Karpas-422 (cell line): ENCODE data around the gene GAS2L2. TPM values are rescaled to one million over a fixed set of nuclear protein-coding genes. Genes with fewer than 3 reads are reported as not detected.
A peak's percentile ranks its signal among the peaks of the same experiment; 100 is the strongest.
"Not testable (repeated sequence)": the region's sequence is repeated elsewhere in the genome, so short reads cannot be mapped to it uniquely, and the experiment has no call there.

ENCODE experiments used
- DNase-seq: peaks from one replicate; pipeline ENCODE4 v3.0.0-alpha.2; 2015
- H2AFZ ChIP-seq: fragments of 200-600 bp; sonication (generic); 2 replicates; pipeline ENCODE4 v1.6.1; 2014; ENCODE audit warnings: antibody characterized with exemption, low read length, mixed read lengths
- H3K27ac ChIP-seq: fragments of 200-600 bp; sonication (generic); 2 replicates; pipeline ENCODE4 v1.5.1; 2014; ENCODE audit warnings: mild to moderate bottlenecking, low read length, moderate library complexity
- H3K27me3 ChIP-seq: fragments of 200-600 bp; sonication (generic); 2 replicates; pipeline ENCODE4 v1.6.1; 2014; ENCODE audit warnings: low read length, mixed read lengths
- H3K36me3 ChIP-seq: fragments of 200-600 bp; sonication (generic); 2 replicates; pipeline ENCODE4 v1.6.1; 2014; ENCODE audit warnings: low read length, mixed read lengths; ENCODE audit not compliant: insufficient read depth
- H3K4me1 ChIP-seq: fragments of 200-600 bp; sonication (generic); 2 replicates; pipeline ENCODE4 v1.6.1; 2014; ENCODE audit warnings: mild to moderate bottlenecking, low read length, mixed read lengths
- H3K4me2 ChIP-seq: fragments of 200-600 bp; sonication (generic); 2 replicates; pipeline ENCODE4 v1.6.1; 2014; ENCODE audit warnings: low read length, low read depth, mild to moderate bottlenecking; ENCODE audit not compliant: poor library complexity, severe bottlenecking
- H3K4me3 ChIP-seq: fragments of 200-600 bp; sonication (generic); 2 replicates; pipeline ENCODE4 v1.5.1; 2014; ENCODE audit warnings: mild to moderate bottlenecking, antibody characterized with exemption, low read length, mixed read lengths
- H3K79me2 ChIP-seq: fragments of 200-600 bp; sonication (generic); 2 replicates; pipeline ENCODE4 v1.6.1; 2014; ENCODE audit warnings: mild to moderate bottlenecking, low read length, mixed read lengths
- H3K9ac ChIP-seq: fragments of 200-600 bp; sonication (generic); 2 replicates; pipeline ENCODE4 v1.6.0; 2014; ENCODE audit warnings: low read length
- H3K9me2 ChIP-seq: fragments of 200-600 bp; sonication (generic), shearing (Covaris generic); replicated peaks from 2 replicates; pipeline ENCODE4 v1.6.0; 2014; ENCODE audit warnings: mild to moderate bottlenecking, low read length, moderate library complexity; ENCODE audit not compliant: insufficient read depth
- H3K9me3 ChIP-seq: fragments of 300-700, 200-600 bp; sonication (generic); 2 replicates; pipeline ENCODE4 v1.6.1; 2014; ENCODE audit warnings: low read length, mixed read lengths
- H4K20me1 ChIP-seq: fragments of 200-600 bp; sonication (generic); 2 replicates; pipeline ENCODE4 v1.6.1; 2014; ENCODE audit warnings: mild to moderate bottlenecking, antibody characterized with exemption, low read length, low read depth; ENCODE audit not compliant: insufficient read depth
- total RNA-seq: library from RNA; depleted of rRNA; stranded (reverse); fragments of >200 nt; shearing (Covaris generic); gene quantifications from 2 replicates; pipeline ENCODE4 v1.2.3, GENCODE V29; 2014; ENCODE audit warnings: low replicate concordance

The GAS2L2 gene
- total RNA-seq, 1 experiment from 2014 or later = 0.07 TPM

- Histone ChIP-seq H2AFZ (no peak overlapping the region), H3K9me2 (no peaks in the 10 kb centered on the region), H3K36me3 (no peaks in the 10 kb centered on the region), H3K4me1 (peaks cover 3% of the 10 kb centered on the region), H3K9me3 (no peaks in the 10 kb centered on the region), H3K4me3 (no peak overlapping the region), H3K27ac (no peak overlapping the region), H3K4me2 (no peak overlapping the region), H3K27me3 (no peaks in the 10 kb centered on the region), H3K9ac (no peak overlapping the region), H4K20me1 (no peaks in the 10 kb centered on the region), H3K79me2 (no peaks in the 10 kb centered on the region)
- no peak for DNase-seq
Measured at GRCh38 chr17:35752471-35752870, 568 bp downstream of the GAS2L2 start.

- H3K9ac ChIP-seq, H2AFZ ChIP-seq, H3K4me3 ChIP-seq, H3K27ac ChIP-seq, H3K27me3 ChIP-seq, H4K20me1 ChIP-seq, DNase-seq, H3K4me1 ChIP-seq, H3K4me2 ChIP-seq, H3K79me2 ChIP-seq, H3K36me3 ChIP-seq, H3K9me3 ChIP-seq, H3K9me2 ChIP-seq: not testable (repeated sequence)
Measured at GRCh38 chr17:35751541-35751940, 1.5 kb downstream of the GAS2L2 start.

DNA sequence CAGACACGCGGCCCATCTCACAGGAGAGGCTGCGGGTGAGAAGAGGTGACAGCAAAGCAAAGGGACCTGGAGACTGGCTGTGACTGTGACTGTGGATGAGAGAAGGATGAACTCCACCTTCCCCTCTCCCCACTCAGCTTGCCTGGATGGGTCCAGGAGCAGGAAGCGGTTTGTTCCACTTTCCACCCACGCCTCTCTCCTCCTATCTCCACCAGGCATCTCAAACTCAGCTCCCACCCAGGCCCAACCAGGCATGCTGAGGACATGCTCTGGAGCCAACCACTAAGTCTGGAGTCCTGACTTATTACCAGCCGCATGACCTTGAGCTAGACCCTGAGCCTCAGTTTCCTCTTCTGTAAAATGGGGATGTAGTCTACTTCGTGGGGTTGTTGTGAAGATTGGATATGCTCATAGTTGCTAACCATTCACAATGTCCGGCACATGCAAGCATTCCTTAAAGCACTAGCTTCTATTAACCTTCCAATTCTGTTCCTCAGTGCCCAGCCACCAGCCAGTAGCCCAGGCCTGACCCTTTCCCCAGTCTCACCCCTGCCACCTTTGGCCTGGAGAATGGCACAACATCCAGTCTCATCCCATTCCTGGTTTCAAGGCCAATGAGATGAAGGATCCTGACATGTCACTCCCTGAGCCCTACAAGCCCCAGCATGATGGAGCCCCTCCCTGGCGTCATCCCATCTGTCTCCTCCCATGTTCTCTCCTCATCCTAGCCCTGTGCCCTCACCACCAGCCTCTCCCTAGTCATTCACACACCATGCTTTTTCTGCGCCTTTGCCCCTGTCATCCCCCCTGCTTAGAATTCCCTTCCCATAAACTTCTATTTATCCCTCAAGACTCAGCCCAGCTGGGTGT lies 2.3 kb downstream of the GAS2L2 start:
- Histone ChIP-seq H3K9me2 (no peaks in the 10 kb centered on the region), H3K9ac (no peak overlapping the region), H3K36me3 (no peaks in the 10 kb centered on the region), H3K4me2 (no peak overlapping the region), H3K27me3 (no peaks in the 10 kb centered on the region), H3K79me2 (no peaks in the 10 kb centered on the region), H3K4me3 (no peak overlapping the region), H3K4me1 (no peaks in the 10 kb centered on the region), H4K20me1 (no peaks in the 10 kb centered on the region), H3K27ac (no peak overlapping the region), H3K9me3 (no peaks in the 10 kb centered on the region), H2AFZ (no peak overlapping the region)
- DNase-seq = no peak

DNA sequence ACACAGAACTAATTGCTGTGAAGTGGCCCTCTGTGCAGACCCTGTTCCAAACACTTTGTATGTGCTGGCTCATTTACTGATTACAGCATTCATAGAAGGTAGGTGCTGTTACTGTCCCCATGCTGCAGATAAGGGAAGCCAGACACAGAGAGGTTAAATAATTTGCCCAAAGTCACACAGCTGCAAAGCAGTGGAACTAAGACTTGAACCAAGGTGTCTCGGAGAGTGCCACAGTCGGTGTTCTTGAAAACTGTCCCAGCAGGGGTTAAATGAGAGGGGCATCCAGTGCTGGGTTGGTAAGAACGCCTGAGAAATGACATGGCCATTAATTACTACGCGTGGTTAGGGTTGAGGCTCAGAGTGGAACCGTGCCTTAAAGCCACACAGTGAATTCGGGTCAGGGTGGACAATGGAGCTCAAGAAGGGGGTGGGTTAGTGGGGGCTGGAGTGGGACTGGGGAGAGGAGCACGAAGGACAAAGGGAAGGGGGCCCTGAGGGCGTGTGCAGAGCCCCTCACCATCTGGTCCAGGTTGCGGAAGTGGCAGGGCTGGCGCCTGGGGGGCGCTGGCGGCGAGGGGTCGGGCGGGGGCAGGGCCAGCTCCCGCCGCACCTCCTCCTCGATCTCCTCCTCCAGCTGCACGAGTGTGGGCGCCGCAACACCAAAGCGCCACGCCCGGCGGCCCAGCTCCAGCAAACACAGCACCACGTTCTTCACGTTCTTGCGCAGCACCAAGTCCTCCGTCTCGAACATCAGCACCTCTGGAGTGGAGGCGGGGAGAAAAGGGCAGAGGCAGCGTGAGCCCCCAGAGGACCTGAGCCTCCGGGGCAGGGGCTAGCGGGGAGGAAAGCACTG lies 3.3 kb downstream of the GAS2L2 start:
- Histone ChIP-seq H3K4me3 (no peak overlapping the region), H3K9ac (no peak overlapping the region), H4K20me1 (no peaks in the 10 kb centered on the region), H3K9me2 (no peaks in the 10 kb centered on the region), H3K27me3 (no peaks in the 10 kb centered on the region), H3K27ac (no peak overlapping the region), H3K79me2 (no peaks in the 10 kb centered on the region), H3K4me2 (no peak overlapping the region), H3K9me3 (no peaks in the 10 kb centered on the region), H3K4me1 (no peaks in the 10 kb centered on the region), H3K36me3 (no peaks in the 10 kb centered on the region), H2AFZ (no peak overlapping the region)
- DNase-seq = no peak

DNA sequence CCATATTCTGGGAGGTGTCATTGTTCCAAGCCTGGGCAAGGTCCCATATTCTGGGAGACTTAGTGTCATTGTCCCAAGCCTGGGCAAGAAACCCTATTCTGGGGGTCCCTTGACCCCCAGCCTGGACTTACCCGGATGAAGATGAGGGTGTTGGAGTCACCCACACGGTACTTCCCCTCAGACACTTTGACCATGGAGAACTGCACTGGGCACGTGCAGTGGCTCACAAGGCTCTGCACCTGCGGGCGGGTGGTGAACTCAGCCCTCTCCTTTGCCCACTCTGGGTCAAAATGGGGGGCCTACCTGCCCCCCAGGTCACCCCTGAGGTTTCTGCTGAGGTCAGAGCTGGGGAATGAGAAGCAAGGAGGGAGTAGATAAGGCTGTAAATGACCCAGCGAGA lies 4.1 kb downstream of the GAS2L2 start:
- Histone ChIP-seq H3K4me3 (no peak overlapping the region), H3K9me2 (no peaks in the 10 kb centered on the region), H3K4me1 (no peaks in the 10 kb centered on the region), H3K36me3 (no peaks in the 10 kb centered on the region), H3K9ac (no peak overlapping the region), H3K4me2 (no peak overlapping the region), H3K79me2 (no peaks in the 10 kb centered on the region), H4K20me1 (no peaks in the 10 kb centered on the region), H3K27me3 (no peaks in the 10 kb centered on the region), H3K9me3 (no peaks in the 10 kb centered on the region), H3K27ac (no peak overlapping the region), H2AFZ (no peak overlapping the region)
- no peak for DNase-seq

- Histone ChIP-seq H4K20me1 (0 out of 2 replicates have a peak, but pooled peaks cover 2% of the 10 kb centered on the region), H3K36me3 (no peaks in the 10 kb centered on the region), H3K27ac (no peak overlapping the region), H3K9ac (no peak overlapping the region), H3K9me2 (no peaks in the 10 kb centered on the region), H3K27me3 (no peaks in the 10 kb centered on the region), H3K4me3 (no peak overlapping the region), H3K4me1 (no peaks in the 10 kb centered on the region), H3K9me3 (no peaks in the 10 kb centered on the region), H3K4me2 (no peak overlapping the region), H3K79me2 (no peaks in the 10 kb centered on the region), H2AFZ (no peak overlapping the region)
- no peak for DNase-seq
Measured at GRCh38 chr17:35748341-35748841, 4.6 kb downstream of the GAS2L2 start.

DNA sequence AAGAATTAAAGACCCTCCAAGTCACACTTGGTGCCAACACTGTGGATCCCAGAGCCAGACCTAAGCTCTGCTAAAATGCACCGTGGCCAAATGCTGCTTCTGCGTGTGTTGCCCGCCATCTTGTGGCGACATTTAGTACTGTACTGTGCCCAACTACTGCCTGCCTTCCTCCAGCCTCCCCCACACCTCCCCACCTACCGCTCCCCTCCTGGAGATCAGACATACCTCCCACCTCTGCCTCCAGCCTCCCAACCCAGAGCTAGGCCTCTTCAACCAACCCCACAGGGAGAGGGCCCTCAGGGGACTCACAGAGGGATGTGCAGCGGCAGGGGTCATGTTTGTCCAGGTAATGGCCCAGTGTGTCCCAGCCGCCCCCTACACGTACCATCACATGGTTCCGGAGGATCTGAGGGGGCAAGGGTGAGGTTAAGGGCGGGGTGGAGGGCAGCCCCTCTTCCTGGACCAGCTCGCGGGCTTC lies 5.5 kb downstream of the GAS2L2 start:
- Histone ChIP-seq H3K9me2 (no peaks in the 10 kb centered on the region), H3K79me2 (no peaks in the 10 kb centered on the region), H3K27ac (no peak overlapping the region), H3K36me3 (no peaks in the 10 kb centered on the region), H3K27me3 (no peaks in the 10 kb centered on the region), H2AFZ (no peak overlapping the region), H3K9ac (no peak overlapping the region), H3K9me3 (no peaks in the 10 kb centered on the region), H3K4me1 (no peaks in the 10 kb centered on the region), H3K4me2 (no peak overlapping the region), H4K20me1 (0 out of 2 replicates have a peak, but pooled peaks cover 4% of the 10 kb centered on the region), H3K4me3 (no peak overlapping the region)
- DNase-seq = peak; percentile 92

DNA sequence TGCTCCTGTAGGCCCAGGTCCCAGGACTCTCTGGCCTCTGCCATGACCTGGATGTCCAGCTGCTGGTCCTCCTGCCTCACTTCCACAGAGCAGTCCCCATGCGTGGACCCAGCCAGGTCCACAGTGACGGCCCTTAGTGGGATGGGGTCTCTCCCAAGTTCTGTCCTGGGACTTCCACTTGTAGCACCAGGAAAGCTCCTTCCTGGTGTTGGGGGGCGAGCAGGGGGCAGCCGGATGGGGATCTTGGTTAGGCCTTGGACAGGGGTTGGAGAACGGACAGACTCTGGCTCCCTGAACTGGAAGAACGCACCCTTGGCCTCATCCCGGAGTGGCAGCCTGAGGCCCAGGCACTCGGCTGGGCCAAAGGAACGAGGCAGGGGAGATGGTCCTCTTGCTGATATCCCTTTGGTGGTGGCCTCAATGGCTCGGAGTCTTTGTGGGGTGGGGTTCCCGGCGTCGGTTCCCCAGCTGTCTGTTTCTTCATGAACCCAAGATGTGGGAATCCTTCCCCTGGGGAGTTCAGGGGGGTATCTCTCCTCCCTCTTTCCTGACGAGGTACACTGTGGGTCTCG lies 7.2 kb downstream of the GAS2L2 start:
- Histone ChIP-seq H3K9ac (no peak overlapping the region), H3K9me2 (no peaks in the 10 kb centered on the region), H3K4me2 (no peak overlapping the region), H3K79me2 (no peaks in the 10 kb centered on the region), H2AFZ (no peak overlapping the region), H3K4me1 (no peaks in the 10 kb centered on the region), H4K20me1 (0 out of 2 replicates have a peak, but pooled peaks cover 4% of the 10 kb centered on the region), H3K27me3 (no peaks in the 10 kb centered on the region), H3K36me3 (no peaks in the 10 kb centered on the region), H3K4me3 (no peak overlapping the region), H3K27ac (no peak overlapping the region), H3K9me3 (no peaks in the 10 kb centered on the region)
- no peak for DNase-seq
